Small intestine (tissue), 7 donors: Measurements from ENCODE around the gene CARD8. TPM values are rescaled to one million over a fixed set of nuclear protein-coding genes. Genes with fewer than 3 reads are reported as not detected.
A peak's percentile ranks its signal among the peaks of the same experiment; 100 is the strongest.
"Not testable (repeated sequence)": the region's sequence is repeated elsewhere in the genome, so short reads cannot be mapped to it uniquely, and the experiment has no call there.

ENCODE experiments used
- DNase-seq, 2 donors: peaks; one replicate each; pipeline versions ENCODE4 v3.0.0 to v3.0.0-alpha.2; 2013
- FAIRE-seq: peaks from 2 replicates; lab custom pipeline; 2012; peaks lifted over from hg19 to GRCh38; lab: Jason Lieb, UNC
- H3K27ac ChIP-seq, 3 donors: one replicate each; pipeline ENCODE4 v1.5.1; 2013; ENCODE audit warnings: low read length in 2 of 3, mild to moderate bottlenecking in 2 of 3, control low read depth in 1 of 3, inconsistent platforms in 1 of 3, low read depth in 1 of 3, moderate library complexity in 1 of 3
- H3K27me3 ChIP-seq, 3 donors: one replicate each; pipeline ENCODE4 v1.6.1; 2013; ENCODE audit warnings: low read length in 3 of 3, inconsistent platforms in 1 of 3; ENCODE audit not compliant: control insufficient read depth in 3 of 3, insufficient read depth in 3 of 3
- H3K36me3 ChIP-seq, 3 donors: one replicate each; pipeline ENCODE4 v1.6.1; 2013; ENCODE audit warnings: low read length in 3 of 3, inconsistent platforms in 1 of 3, low read depth in 1 of 3, mild to moderate bottlenecking in 1 of 3, moderate library complexity in 1 of 3; ENCODE audit not compliant: control insufficient read depth in 3 of 3, insufficient read depth in 2 of 3
- H3K4me1 ChIP-seq, 3 donors: one replicate each; pipeline ENCODE4 v1.6.1; 2013; ENCODE audit warnings: low read length in 2 of 3, inconsistent platforms in 1 of 3, low read depth in 1 of 3, mild to moderate bottlenecking in 1 of 3, moderate library complexity in 1 of 3; ENCODE audit not compliant: control insufficient read depth in 3 of 3, insufficient read depth in 2 of 3
- H3K4me3 ChIP-seq, 3 donors: one replicate each; pipeline ENCODE4 v1.5.1; 2013; ENCODE audit warnings: low read length in 3 of 3, control low read depth in 1 of 3, inconsistent platforms in 1 of 3, low read depth in 1 of 3, mild to moderate bottlenecking in 1 of 3, moderate library complexity in 1 of 3
- H3K9me3 ChIP-seq, 2 donors: one replicate each; pipeline ENCODE4 v1.6.1; 2013; ENCODE audit warnings: low read depth in 1 of 2, low read length in 1 of 2; ENCODE audit not compliant: control insufficient read depth in 2 of 2, insufficient read depth in 1 of 2
- WGBS, 3 donors: extraction: QIAGEN DNeasy Blood & Tissue Kit; methylation state at CpG; one replicate each; pipeline ENCODE4 v1.1.7; 2013; 5-methylcytosine and 5-hydroxymethylcytosine counted together
- polyA plus RNA-seq, 4 donors: library from polyadenylated mRNA; stranded (reverse) in 3 of 4; unstranded in 1 of 4; fragments of 200-250 nt in 3 of 4; fragments of 120-200 nt in 1 of 4; gene quantifications; one replicate each; pipeline versions ENCODE4 v1.2.1 to v1.2.3, GENCODE V29; 2013
- donor health status: healthy with polysubstance abuse.
- donor health status: control.
- donor health status: control.
- donor health status: Bipolar disorder and iron deficiency.
- donor health status: healthy.

CARD8 gene
- polyA plus RNA-seq, 4 donors: 13.0 to 36.1 (median 16.8) TPM

GRCh38 chr19:48246101-48246500 lies 9.6 kb downstream of the CARD8 start:
- 63 to 69% (median 66%) methylated on average over 5 of the region's 5 CpGs for WGBS, 3 donors
- no peak overlapping the region for H3K27ac ChIP-seq
- no peaks in the 10 kb centered on the region for H3K9me3 ChIP-seq
- no peak overlapping the region for H3K4me3 ChIP-seq
- DNase-seq: no peak
- no peak for FAIRE-seq
- H3K4me1 ChIP-seq: no peaks in the 10 kb centered on the region
- no peaks in the 10 kb centered on the region for H3K27me3 ChIP-seq
- peaks cover 0 to 19% (median 0%) of the 10 kb centered on the region in 3 donors for H3K36me3 ChIP-seq

GRCh38 chr19:48244281-48244680 lies 11.4 kb downstream of the CARD8 start:
- H3K9me3 ChIP-seq: no peaks in the 10 kb centered on the region
- DNase-seq: peak in 1 of 2 donors; percentile 40
- H3K4me3 ChIP-seq: no peak overlapping the region
- 48 to 69% (median 62%) methylated on average over 5 of the region's 5 CpGs for WGBS, 3 donors
- no peaks in the 10 kb centered on the region for H3K27me3 ChIP-seq
- peaks cover 5 to 26% (median 7%) of the 10 kb centered on the region in 3 donors for H3K36me3 ChIP-seq
- no peaks in the 10 kb centered on the region for H3K4me1 ChIP-seq
- peak overlapping the region in 1 of 3 donors; percentile 38 for H3K27ac ChIP-seq
- FAIRE-seq: no peak

- 90 to 94% (median 94%) methylated on average over 6 of the region's 6 CpGs for WGBS, 3 donors
- not testable (repeated sequence) for H3K9me3 ChIP-seq, H3K4me3 ChIP-seq, H3K27ac ChIP-seq, FAIRE-seq, H3K4me1 ChIP-seq, H3K27me3 ChIP-seq, DNase-seq
- peaks cover 5 to 21% (median 9%) of the 10 kb centered on the region in 3 donors for H3K36me3 ChIP-seq
Observed at GRCh38 chr19:48241771-48242170, 13.9 kb downstream of the CARD8 start.

- no peak for FAIRE-seq
Observed at GRCh38 chr19:48239582-48240141, 16.1 kb downstream of the CARD8 start.

GRCh38 chr19:48239120-48239519 lies 16.6 kb downstream of the CARD8 start:
- H3K36me3 ChIP-seq: peaks cover 7 to 25% (median 9%) of the 10 kb centered on the region in 3 donors

More at GRCh38 chr19:48239582-48240141, 16.1 kb downstream of the CARD8 start:
- H3K9me3 ChIP-seq: no peaks in the 10 kb centered on the region
- 96 to 98% (median 97%) methylated on average over 9 of the region's 9 CpGs for WGBS, 3 donors
- H3K27ac ChIP-seq: no peak overlapping the region
- no peaks in the 10 kb centered on the region for H3K27me3 ChIP-seq
- H3K4me1 ChIP-seq: no peaks in the 10 kb centered on the region
- DNase-seq: no peak
- H3K36me3 ChIP-seq: peaks cover 5 to 25% (median 9%) of the 10 kb centered on the region in 3 donors
- no peak overlapping the region for H3K4me3 ChIP-seq

GRCh38 chr19:48237057-48237456 lies 18.7 kb downstream of the CARD8 start:
- Histone ChIP-seq H3K4me3 (no peak overlapping the region), H3K36me3 (peaks cover 15 to 25% (median 16%) of the 10 kb centered on the region in 3 donors), H3K4me1 (no peaks in the 10 kb centered on the region), H3K27ac (no peak overlapping the region), H3K9me3 (no peaks in the 10 kb centered on the region), H3K27me3 (no peaks in the 10 kb centered on the region)
- FAIRE-seq: no peak
- 72 to 82% (median 80%) methylated on average over 3 of the region's 3 CpGs for whole genome bisulfite sequencing, 3 donors
- DNase-seq: no peak

More at GRCh38 chr19:48239120-48239519, 16.6 kb downstream of the CARD8 start:
- Histone ChIP-seq H3K4me3 (no peak overlapping the region), H3K9me3 (no peaks in the 10 kb centered on the region), H3K27me3 (no peaks in the 10 kb centered on the region), H3K27ac (no peak overlapping the region), H3K4me1 (no peaks in the 10 kb centered on the region)
- no peak for FAIRE-seq
- no peak for DNase-seq
- WGBS, 3 donors: 84 to 95% (median 86%) methylated on average over 6 of the region's 6 CpGs

GRCh38 chr19:48230555-48231129 lies 25.1 kb downstream of the CARD8 start:
- Histone ChIP-seq H3K9me3 (no peaks in the 10 kb centered on the region), H3K36me3 (peaks cover 17 to 43% (median 22%) of the 10 kb centered on the region in 3 donors), H3K27me3 (no peaks in the 10 kb centered on the region), H3K27ac (no peak overlapping the region), H3K4me3 (no peak overlapping the region), H3K4me1 (no peaks in the 10 kb centered on the region)
- 87 to 90% (median 87%) methylated on average over 19 of the region's 19 CpGs for WGBS, 3 donors
- no peak for DNase-seq
- no peak for FAIRE-seq

GRCh38 chr19:48221628-48222027 lies 34.1 kb downstream of the CARD8 start:
- no peaks in the 10 kb centered on the region for H3K4me1 ChIP-seq
- H3K4me3 ChIP-seq: no peak overlapping the region
- peaks cover 0 to 12% (median 0%) of the 10 kb centered on the region in 3 donors for H3K36me3 ChIP-seq
- FAIRE-seq (no peak), DNase-seq (peak in 1 of 2 donors; percentile 16)
- H3K27me3 ChIP-seq: no peaks in the 10 kb centered on the region
- H3K27ac ChIP-seq: no peak overlapping the region
- 85 to 96% (median 94%) methylated on average over 5 of the region's 5 CpGs for WGBS, 3 donors
- H3K9me3 ChIP-seq: no peaks in the 10 kb centered on the region
